ENCODE measurements around the gene CBFA2T3. TPM values are rescaled to one million over a fixed set of nuclear protein-coding genes. Genes with fewer than 3 reads are reported as not detected.
"Not testable (repeated sequence)": the region's sequence is repeated elsewhere in the genome, so short reads cannot be mapped to it uniquely, and the experiment has no call there.

CBFA2T3 gene
- total and polyA plus RNA-seq, 2 donors (not counting 1 experiment from before 2014, with no cell fraction given), result 40.8 to 58.3 TPM

- Histone ChIP-seq H3K27ac (ENCODE audit: low read length in 2 of 2) (peak overlapping the region in 1 of 2 donors; percentile 7), H3K36me3 (replicated peaks in 1 of 2; ENCODE audit: control extremely low read depth in 1 of 2, control insufficient read depth in 1 of 2, extremely low read depth in 1 of 2, insufficient read depth in 2 of 2, low read length in 1 of 2) (peaks cover 0 to 16% of the 10 kb centered on the region in 2 experiments), H3K4me2 (replicated peaks; ENCODE audit: low read depth, low read length, poor library complexity, severe bottlenecking) (no peak overlapping the region), H3K4me3 (ENCODE audit: control extremely low read depth in 1 of 5, extremely low read depth in 1 of 5, insufficient read depth in 1 of 5, low read depth in 2 of 5, low read length in 4 of 5) (no peak overlapping the region), H3K9ac (ENCODE audit: low read length) (no peak overlapping the region), H3K4me1 (ENCODE audit: control insufficient read depth in 2 of 2, insufficient read depth in 2 of 2, low read length in 2 of 2) (peaks cover 45 to 56% of the 10 kb centered on the region in 2 donors), H3K79me2 (ENCODE audit: control insufficient read depth, insufficient read depth, low read length) (peaks cover 97% of the 10 kb centered on the region), H4K20me1 (ENCODE audit: control insufficient read depth, insufficient read depth, low read length, poor library complexity, severe bottlenecking) (peaks cover 91% of the 10 kb centered on the region), H2AFZ (ENCODE audit: insufficient read depth, low read depth, low read length, poor library complexity, severe bottlenecking) (no peak overlapping the region), H3K9me3 (ENCODE audit: control extremely low read depth in 1 of 3, control insufficient read depth in 2 of 3, insufficient read depth in 1 of 3, low read length in 2 of 3) (no peaks in the 10 kb centered on the region), H3K27me3 (replicated peaks in 1 of 4; ENCODE audit: control extremely low read depth in 1 of 4, control insufficient read depth in 3 of 4, insufficient read depth in 4 of 4, low read length in 3 of 4) (no peaks in the 10 kb centered on the region)
- ATAC-seq (ENCODE audit: low read depth), result no peak
- intact Hi-C loops (cut with micrococcal nuclease), result loop anchor here (2.0 to 5.0 kb wide), 2 partner anchors 63 to 197 kb away; partner anchors contain the start of genes GALNS and TRAPPC2L
- 96% methylated on average over 11 of the region's 12 CpGs for WGBS (ENCODE audit: insufficient coverage)
- Mint-ChIP-seq H3K27me3 (no peaks in the 10 kb centered on the region), H3K4me1 (peaks cover 56% of the 10 kb centered on the region), H3K4me3 (peak overlapping the region; percentile 56), H3K27ac (peak overlapping the region; percentile 73), H3K9me3 (ENCODE audit: insufficient read depth) (no peaks in the 10 kb centered on the region)
- ChIA-PET POLR2A (no interaction called here), CTCF (no interaction called here)
- no peak for DNase-seq
- TF ChIP-seq EZH2 (IDR thresholded peaks at IDR 0.05; ENCODE audit: borderline replicate concordance, insufficient read depth, low read depth, low read length, poor library complexity, severe bottlenecking) (no peak), CTCF (IDR thresholded peaks at IDR 0.05) (no peak)
Observed at GRCh38 chr16:88919936-88920335, 57.1 kb downstream of the CBFA2T3 start.

GRCh38 chr16:88918896-88919295, 58.1 kb downstream of the CBFA2T3 start:
- H3K9ac ChIP-seq (ENCODE audit: low read length); H3K9me3 Mint-ChIP-seq (ENCODE audit: insufficient read depth); H3K4me2 ChIP-seq (replicated peaks; ENCODE audit: low read depth, low read length, poor library complexity, severe bottlenecking); H3K27ac ChIP-seq (ENCODE audit: low read length in 2 of 2); H2AFZ ChIP-seq (ENCODE audit: insufficient read depth, low read depth, low read length, poor library complexity, severe bottlenecking); H3K27me3 Mint-ChIP-seq; H3K4me3 Mint-ChIP-seq; H3K9me3 ChIP-seq (ENCODE audit: control extremely low read depth in 1 of 3, control insufficient read depth in 2 of 3, insufficient read depth in 1 of 3, low read length in 2 of 3); intact Hi-C loops (cut with micrococcal nuclease); H3K27me3 ChIP-seq (replicated peaks in 1 of 4; ENCODE audit: control extremely low read depth in 1 of 4, control insufficient read depth in 3 of 4, insufficient read depth in 4 of 4, low read length in 3 of 4); H3K4me3 ChIP-seq (ENCODE audit: control extremely low read depth in 1 of 5, extremely low read depth in 1 of 5, insufficient read depth in 1 of 5, low read depth in 2 of 5, low read length in 4 of 5); DNase-seq; ATAC-seq (ENCODE audit: low read depth): not testable (repeated sequence)
- Mint-ChIP-seq H3K27ac (peak overlapping the region; percentile 48), H3K4me1 (peaks cover 55% of the 10 kb centered on the region)
- WGBS (ENCODE audit: insufficient coverage), result 94% methylated on average over 5 of the region's 8 CpGs
- CTCF ChIA-PET, result interaction anchor here (0.7 kb wide), 1 partner anchor 369 kb away, joined by 3 read pairs; no protein-coding TSS in a partner anchor
- Histone ChIP-seq H3K4me1 (ENCODE audit: control insufficient read depth in 2 of 2, insufficient read depth in 2 of 2, low read length in 2 of 2) (peaks cover 39 to 49% of the 10 kb centered on the region in 2 donors), H3K36me3 (replicated peaks in 1 of 2; ENCODE audit: control extremely low read depth in 1 of 2, control insufficient read depth in 1 of 2, extremely low read depth in 1 of 2, insufficient read depth in 2 of 2, low read length in 1 of 2) (peaks cover 0 to 16% of the 10 kb centered on the region in 2 experiments), H4K20me1 (ENCODE audit: control insufficient read depth, insufficient read depth, low read length, poor library complexity, severe bottlenecking) (peaks cover 91% of the 10 kb centered on the region), H3K79me2 (ENCODE audit: control insufficient read depth, insufficient read depth, low read length) (peaks cover 97% of the 10 kb centered on the region)
- POLR2A ChIA-PET, result interaction anchor here (0.6 kb wide), 1 partner anchor 386 kb away, joined by 3 read pairs; no protein-coding TSS in a partner anchor

Data from B cell (primary cell).